ENCODE measurements around the gene RNF31.

- TF ChIP-seq CTCF (IDR thresholded peaks at IDR 0.05; ENCODE audit: low read depth, low read length) = no peak
- TF ChIP-seq EZH2phosphoT487 (IDR thresholded peaks at IDR 0.05; ENCODE audit: low read depth) = no peak
Measured at GRCh38 chr14:24184104-24184970, 37.0 kb downstream of the RNF31 start.

Data from OCI-LY3 (cell line).